GM12892 (cell line): ENCODE results near the gene RALGDS.

Source experiments
- POLR2A ChIP-seq: IDR thresholded peaks from 2 replicates; pipeline ENCODE4 v1.6.1; 2011; ENCODE audit warnings: low read depth, low read length, control low read depth
- POLR2AphosphoS5 ChIP-seq: IDR thresholded peaks from 2 replicates; pipeline ENCODE4 v1.6.1; 2011; ENCODE audit warnings: low read depth, low read length, control low read depth
- TAF1 ChIP-seq: IDR thresholded peaks from 2 replicates; pipeline ENCODE4 v1.6.1; 2011; ENCODE audit warnings: low read depth, mild to moderate bottlenecking, control low read depth, low read length, borderline replicate concordance

DNA sequence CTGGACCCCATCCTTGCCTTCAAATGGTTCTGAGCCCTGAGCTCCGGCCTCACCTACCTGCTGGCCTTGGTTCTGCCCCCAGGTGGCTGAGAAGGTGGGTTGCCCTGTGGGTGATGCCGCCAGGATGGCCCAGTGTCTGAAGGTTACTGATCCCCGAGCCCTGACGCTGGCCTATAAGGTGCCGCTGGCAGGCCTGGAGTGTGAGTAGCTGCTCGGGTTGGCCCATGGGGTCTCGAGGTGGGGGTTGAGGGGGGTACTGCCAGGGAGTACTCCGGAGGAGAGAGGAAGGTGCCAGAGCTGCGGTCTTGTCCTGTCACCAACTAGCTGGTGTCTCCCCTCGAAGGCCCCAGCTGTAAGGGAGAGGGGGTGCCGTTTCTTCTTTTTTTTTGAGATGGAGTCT is 54.0 kb downstream of the RALGDS start:
- TF ChIP-seq POLR2AphosphoS5 (no peak), POLR2A (no peak), TAF1 (no peak)
